Activated CD4-positive, alpha-beta T cell treated with anti-CD3 and anti-CD28 coated beads for 36 hours (primary cell): Measurements from ENCODE around the gene SEC14L2. TPM values are rescaled to one million over a fixed set of nuclear protein-coding genes. Genes with fewer than 3 reads are reported as not detected.

ENCODE experiments used
- ATAC-seq: fragments of 200-7000 bp; cut with Tn5 transposase; one replicate; pipeline ENCODE4 v1.10.0; 2021; ENCODE audit warnings: mild to moderate bottlenecking, moderate library complexity
- CTCF ChIA-PET: fragments of 350-600 bp; sonication (Branson Sonifier 250); formaldehyde crosslinking; loops from one replicate; lab custom pipeline; 2021; ENCODE audit warnings: antibody characterized with exemption; lab: Charles Lee
- POLR2A ChIA-PET: fragments of 350-600 bp; sonication (Branson Sonifier 250); formaldehyde crosslinking; loops from one replicate; lab custom pipeline; 2021; ENCODE audit warnings: antibody characterized with exemption, inconsistent platforms; lab: Charles Lee
- DNase-seq: peaks from one replicate; pipeline ENCODE4 v3.0.0-alpha.2; 2020
- H3K27ac Mint-ChIP-seq: one replicate; pipeline ENCODE4 v1.8.0; 2021; ENCODE audit warnings: mixed read lengths
- H3K27me3 Mint-ChIP-seq: one replicate; pipeline ENCODE4 v1.8.0; 2021; ENCODE audit warnings: mixed read lengths
- H3K36me3 Mint-ChIP-seq: one replicate; pipeline ENCODE4 v1.8.0; 2021; ENCODE audit warnings: low read depth, mixed read lengths
- H3K4me1 Mint-ChIP-seq: one replicate; pipeline ENCODE4 v1.8.0; 2021; ENCODE audit warnings: mixed read lengths
- H3K4me3 Mint-ChIP-seq: one replicate; pipeline ENCODE4 v1.8.0; 2021; ENCODE audit warnings: mild to moderate bottlenecking, moderate library complexity, mixed read lengths
- H3K9me3 Mint-ChIP-seq: one replicate; pipeline ENCODE4 v1.8.0; 2021; ENCODE audit warnings: low read depth, mixed read lengths
- intact Hi-C, 2 experiments: fragments of 100-400 bp; cut with DNase I in 1 of 2; cut with micrococcal nuclease in 1 of 2; formaldehyde crosslinking; loops; one replicate each; pipeline versions ENCODE4 v1.14.2 to v1.15.1; 2022 to 2024; cut with DNase I, micrococcal nuclease
- total RNA-seq, 2 experiments: library from RNA; stranded (reverse); gene quantifications; one replicate each; pipeline ENCODE4 v1.2.3, GENCODE V29; 2021

The SEC14L2 gene
- total RNA-seq, 2 experiments from 2014 or later, result 13.8 to 18.2 TPM

DNA sequence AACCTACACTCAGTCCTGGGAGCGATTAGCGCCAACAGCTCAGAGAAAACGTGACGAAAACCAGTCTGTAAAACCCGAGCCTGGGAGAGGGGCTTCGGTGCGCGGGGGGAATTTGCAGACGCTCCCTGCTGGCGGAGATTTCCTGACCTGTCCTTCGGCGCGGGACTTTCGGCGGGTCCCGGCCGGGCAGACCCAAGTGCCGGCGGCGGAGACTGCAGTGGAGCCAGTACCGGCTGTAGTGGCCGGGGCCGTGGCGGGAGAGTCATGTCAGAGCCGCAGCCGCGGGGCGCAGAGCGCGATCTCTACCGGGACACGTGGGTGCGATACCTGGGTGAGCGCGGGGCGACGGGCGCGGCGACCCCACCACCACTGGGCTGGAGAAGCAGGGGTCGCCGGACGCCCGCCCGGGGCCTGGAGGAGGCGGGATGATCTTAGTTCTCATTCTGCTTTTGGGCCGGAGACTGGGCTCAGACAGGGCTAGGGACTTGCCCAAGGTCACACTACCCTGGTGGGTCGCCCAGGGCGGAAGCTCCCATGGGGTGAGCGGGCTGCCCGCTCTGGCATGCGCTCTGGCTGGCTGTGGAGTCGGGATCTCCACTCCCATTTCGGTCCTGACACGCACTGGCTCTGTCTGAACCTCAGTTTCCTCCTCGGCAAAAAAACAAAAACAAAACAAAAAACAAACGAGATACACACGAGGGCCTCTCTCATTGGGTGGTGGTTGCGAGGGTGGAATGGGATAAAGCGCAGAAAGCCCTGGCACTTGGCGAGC, 29.0 kb downstream of the SEC14L2 start, which contains the start of gene MTFP1:
MTFP1 (plus strand) TSS at position 153 of the 772 bp plus-strand sequence; CDS start at position 265, 112 bp downstream.
- H3K4me1 Mint-ChIP-seq, result peaks cover 40% of the 10 kb centered on the region
- H3K27ac Mint-ChIP-seq, result peak within 1 kb of the TSS; percentile 97
- CTCF ChIA-PET, result interaction anchor here (0.6 to 7.2 kb wide), 17 partner anchors 10 to 176 kb away, joined by 3 to 90 read pairs (median 4); partner anchors contain the start of genes CASTOR1, CCDC157, RNF215 and SEC14L2
- H3K9me3 Mint-ChIP-seq, result no peaks in the 10 kb centered on the region
- POLR2A ChIA-PET, result interaction anchor here (0.6 to 3.6 kb wide), 5 partner anchors 16 to 37 kb away, joined by 3 to 18 read pairs (median 4); partner anchors contain the start of gene SEC14L2
- ATAC-seq, result no peak
- H3K36me3 Mint-ChIP-seq, result peaks cover 41% of the 10 kb centered on the region
- H3K27me3 Mint-ChIP-seq, result no peaks in the 10 kb centered on the region
- H3K4me3 Mint-ChIP-seq, result peak within 1 kb of the TSS; percentile 93
- intact Hi-C loops, result loop anchor here (1.0 to 10.0 kb wide), 4 partner anchors 9 to 1621 kb away; partner anchors contain the start of gene XBP1 (in 1 of the 2)
- DNase-seq, result peak; percentile 64

DNA sequence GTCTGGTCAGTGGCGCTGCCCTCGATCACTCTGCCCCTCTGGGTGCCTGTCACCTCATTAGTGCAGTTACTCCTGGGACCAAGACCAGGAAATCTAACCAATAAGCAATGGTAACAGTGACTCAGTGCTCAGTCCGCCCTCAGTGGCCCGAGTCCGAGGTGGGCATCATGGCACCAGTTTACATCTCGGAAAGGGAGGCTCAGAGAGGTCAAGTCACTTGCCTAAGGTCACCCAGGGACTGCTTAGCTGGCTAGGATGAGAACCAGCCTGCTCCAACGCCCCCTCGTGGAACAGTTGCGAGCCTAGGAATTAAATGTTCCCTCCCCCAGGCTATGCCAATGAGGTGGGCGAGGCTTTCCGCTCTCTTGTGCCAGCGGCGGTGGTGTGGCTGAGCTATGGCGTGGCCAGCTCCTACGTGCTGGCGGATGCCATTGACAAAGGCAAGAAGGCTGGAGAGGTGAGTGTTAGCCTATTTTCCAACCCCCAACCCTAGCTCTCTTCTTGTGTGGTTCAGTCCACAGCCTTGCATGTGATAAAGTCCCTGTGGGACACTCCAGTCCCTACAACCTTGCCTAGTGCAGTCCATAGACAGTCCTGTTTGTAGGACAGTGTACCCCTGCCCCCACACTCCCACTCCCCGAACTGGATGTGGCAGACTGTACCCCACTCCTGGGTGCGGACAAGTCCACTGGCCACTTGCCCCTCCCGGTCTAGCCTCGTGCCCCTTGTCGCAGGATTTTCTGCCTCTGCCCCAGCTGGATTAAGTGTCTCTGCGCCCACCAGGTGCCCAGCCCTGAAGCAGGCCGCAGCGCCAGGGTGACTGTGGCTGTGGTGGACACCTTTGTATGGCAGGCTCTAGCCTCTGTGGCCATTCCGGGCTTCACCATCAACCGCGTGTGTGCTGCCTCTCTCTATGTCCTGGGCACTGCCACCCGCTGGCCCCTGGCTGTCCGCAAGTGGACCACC, 29.9 kb downstream of the SEC14L2 start:
- peaks cover 38% of the 10 kb centered on the region for H3K36me3 Mint-ChIP-seq

DNA sequence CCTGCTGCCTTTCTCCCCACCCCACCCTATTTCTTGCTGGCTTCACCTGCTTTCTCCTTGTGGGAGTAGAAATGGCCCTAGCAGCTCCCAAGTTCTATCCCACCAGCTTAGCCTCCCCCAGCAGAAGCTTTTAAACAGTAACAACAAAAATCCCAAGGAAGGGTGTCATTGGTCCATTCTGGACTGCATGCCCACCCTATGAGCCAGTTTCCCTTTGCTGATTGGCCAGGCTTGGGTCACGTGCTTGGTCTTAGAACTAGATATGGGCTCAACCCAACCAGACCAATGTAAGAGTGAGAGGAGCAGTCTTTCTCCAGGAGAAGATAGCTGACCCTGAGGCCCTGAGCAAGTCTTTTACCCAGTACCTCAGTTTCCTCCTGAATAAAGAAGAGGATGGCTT, 31.1 kb downstream of the SEC14L2 start:
- Mint-ChIP-seq H3K27ac (no peak overlapping the region), H3K36me3 (peaks cover 26% of the 10 kb centered on the region), H3K27me3 (no peaks in the 10 kb centered on the region), H3K4me1 (peaks cover 20% of the 10 kb centered on the region), H3K4me3 (no peak overlapping the region), H3K9me3 (no peaks in the 10 kb centered on the region)
- intact Hi-C loops, result loop anchor here in 1 of 2 experiments (10.0 kb wide), 1 partner anchor 1623 kb away; the partner anchor contains the start of gene XBP1
- DNase-seq, result no peak
- POLR2A ChIA-PET, result no interaction called here
- CTCF ChIA-PET, result interaction anchor here (0.6 to 7.1 kb wide), 6 partner anchors 14 to 148 kb away, joined by 3 to 48 read pairs (median 4); partner anchors contain the start of gene SEC14L2
- ATAC-seq, result no peak

More for the DNA sequence above, 29.9 kb downstream of the SEC14L2 start:
- ChIA-PET POLR2A (interaction anchor here (0.6 to 0.8 kb wide), 4 partner anchors 12 to 38 kb away, joined by 3 to 5 read pairs (median 4); partner anchors contain the start of gene SEC14L2), CTCF (interaction anchor here (0.6 to 7.2 kb wide), 18 partner anchors 8 to 137 kb away, joined by 3 to 90 read pairs (median 4); partner anchors contain the start of genes CASTOR1, CCDC157, SEC14L2 and SF3A1)
- ATAC-seq, result peak; percentile 45
- H3K4me3 Mint-ChIP-seq, result peak overlapping the region; percentile 93
- DNase-seq, result peak; percentile 94
- peaks cover 32% of the 10 kb centered on the region for H3K4me1 Mint-ChIP-seq
- H3K27me3 Mint-ChIP-seq, result no peaks in the 10 kb centered on the region
- intact Hi-C loops, result loop anchor here (1.0 to 10.0 kb wide), 4 partner anchors 9 to 1622 kb away; partner anchors contain the start of gene XBP1 (in 1 of the 2)
- peak overlapping the region; percentile 97 for H3K27ac Mint-ChIP-seq
- no peaks in the 10 kb centered on the region for H3K9me3 Mint-ChIP-seq

DNA sequence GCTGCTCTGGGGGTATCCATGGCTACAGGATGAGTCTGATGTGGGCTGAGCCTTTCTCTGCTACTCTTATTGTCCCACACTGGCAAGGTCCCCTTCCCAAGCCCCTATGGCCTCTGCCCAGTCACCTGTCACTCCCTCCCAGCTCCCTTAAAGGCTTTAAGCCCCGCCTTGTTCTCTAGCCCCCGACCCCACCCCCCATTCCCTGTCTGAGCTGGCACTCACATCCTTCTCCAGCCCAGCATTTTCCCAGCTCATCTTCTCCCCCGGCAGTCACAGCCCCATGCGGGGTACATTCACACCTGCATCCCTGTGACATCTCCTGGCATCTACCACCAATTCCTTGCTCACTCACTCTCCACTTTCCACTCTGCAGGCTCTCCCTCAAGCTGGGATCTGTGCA, 33.1 kb downstream of the SEC14L2 start:
- H3K27ac Mint-ChIP-seq, result no peak overlapping the region
- DNase-seq (no peak), ATAC-seq (no peak)
- H3K36me3 Mint-ChIP-seq, result peaks cover 24% of the 10 kb centered on the region
- ChIA-PET CTCF (interaction anchor here (0.5 to 0.6 kb wide), 2 partner anchors 29 to 209 kb away, joined by 3 to 5 read pairs; no protein-coding TSS in a partner anchor), POLR2A (no interaction called here)
- H3K4me3 Mint-ChIP-seq, result no peak overlapping the region
- intact Hi-C loops, result loop anchor here in 1 of 2 experiments (10.0 kb wide), 1 partner anchor 1625 kb away; the partner anchor contains the start of gene XBP1
- H3K27me3 Mint-ChIP-seq, result no peaks in the 10 kb centered on the region
- no peaks in the 10 kb centered on the region for H3K9me3 Mint-ChIP-seq
- H3K4me1 Mint-ChIP-seq, result peaks cover 30% of the 10 kb centered on the region

DNA sequence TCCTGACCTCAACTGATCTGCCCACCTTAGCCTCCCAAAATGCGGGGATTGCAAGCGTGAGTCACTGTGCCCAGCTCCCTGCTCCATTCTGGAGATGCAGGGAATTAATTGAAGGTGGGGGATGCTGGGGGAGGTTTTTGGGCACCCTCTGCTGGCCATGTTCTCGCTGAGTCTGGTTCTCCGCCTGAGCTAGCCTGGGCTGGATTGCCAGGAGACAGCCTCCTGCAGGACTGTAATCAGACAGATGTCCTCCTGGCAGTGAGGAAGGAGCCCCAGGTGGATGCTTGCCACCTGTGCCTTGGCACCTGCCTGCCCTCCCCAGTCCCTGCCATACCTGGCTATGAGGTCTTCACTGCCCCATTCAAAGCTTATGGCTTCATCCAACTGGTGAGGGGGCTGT, 34.1 kb downstream of the SEC14L2 start:
- H3K27ac Mint-ChIP-seq, result no peak overlapping the region
- intact Hi-C loops, result no loop called here
- ChIA-PET CTCF (interaction anchor here (0.7 to 1.4 kb wide), 5 partner anchors 9 to 463 kb away, joined by 3 to 4 read pairs (median 3); no protein-coding TSS in a partner anchor), POLR2A (interaction anchor here (0.7 kb wide), 1 partner anchor 720 kb away, joined by 6 read pairs; no protein-coding TSS in a partner anchor)
- peaks cover 36% of the 10 kb centered on the region for H3K4me1 Mint-ChIP-seq
- ATAC-seq (no peak), DNase-seq (peak; percentile 15)
- no peaks in the 10 kb centered on the region for H3K27me3 Mint-ChIP-seq
- H3K9me3 Mint-ChIP-seq, result peaks cover 6% of the 10 kb centered on the region
- H3K36me3 Mint-ChIP-seq, result peaks cover 28% of the 10 kb centered on the region
- no peak overlapping the region for H3K4me3 Mint-ChIP-seq

DNA sequence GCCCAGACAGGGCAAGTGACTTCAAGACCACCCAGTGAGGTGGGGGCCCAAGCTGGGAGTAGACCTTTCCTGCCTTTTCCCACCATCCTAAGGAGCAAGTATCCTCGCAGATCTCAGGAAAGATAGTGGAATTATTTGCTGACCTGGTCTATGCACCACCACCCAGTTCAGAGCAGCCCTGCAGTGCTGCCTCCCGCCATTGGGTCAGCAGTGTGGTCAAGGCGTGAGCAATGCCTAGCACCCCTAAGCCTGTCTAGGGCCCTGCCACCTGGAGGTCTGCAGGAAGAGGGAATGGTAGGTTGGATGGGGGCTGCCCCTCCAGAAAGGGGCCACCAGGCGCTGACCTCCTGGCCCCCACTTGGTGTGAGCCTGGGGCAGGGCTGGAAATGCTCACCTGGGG, 35.3 kb downstream of the SEC14L2 start:
- intact Hi-C loops, result no loop called here
- H3K27ac Mint-ChIP-seq, result no peak overlapping the region
- ATAC-seq, result no peak
- no peak overlapping the region for H3K4me3 Mint-ChIP-seq
- H3K4me1 Mint-ChIP-seq, result peaks cover 31% of the 10 kb centered on the region
- peaks cover 22% of the 10 kb centered on the region for H3K36me3 Mint-ChIP-seq
- DNase-seq, result no peak
- no peaks in the 10 kb centered on the region for H3K27me3 Mint-ChIP-seq
- POLR2A ChIA-PET, result no interaction called here
- peaks cover 10% of the 10 kb centered on the region for H3K9me3 Mint-ChIP-seq
- CTCF ChIA-PET, result interaction anchor here (1.2 to 2.3 kb wide), 2 partner anchors 8 to 462 kb away, joined by 3 to 12 read pairs; no protein-coding TSS in a partner anchor

DNA sequence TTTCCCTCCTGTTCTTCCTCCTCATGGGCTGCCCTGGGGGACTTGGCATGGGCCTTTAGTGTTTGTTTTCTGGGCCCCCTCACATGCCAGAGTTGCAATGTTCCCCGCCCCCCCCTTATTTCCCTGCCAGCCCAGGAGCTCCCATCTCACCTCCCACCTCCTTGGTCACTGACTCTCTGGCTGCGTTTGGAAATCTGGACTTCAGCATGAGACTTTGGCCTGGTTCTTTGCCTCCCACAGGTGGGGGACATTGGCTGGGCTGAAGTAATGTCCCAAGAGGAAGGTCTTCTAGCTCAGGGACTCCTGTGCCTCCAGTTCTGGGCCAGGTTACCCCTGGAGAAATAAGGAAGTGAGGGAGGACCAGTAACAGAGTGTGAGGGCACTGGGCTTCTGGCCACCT, 35.7 kb downstream of the SEC14L2 start:
- Mint-ChIP-seq H3K27ac (no peak overlapping the region), H3K4me1 (peaks cover 27% of the 10 kb centered on the region), H3K36me3 (peaks cover 17% of the 10 kb centered on the region), H3K4me3 (no peak overlapping the region), H3K9me3 (peaks cover 10% of the 10 kb centered on the region), H3K27me3 (no peaks in the 10 kb centered on the region)
- ATAC-seq (no peak), DNase-seq (no peak)
- ChIA-PET POLR2A (no interaction called here), CTCF (interaction anchor here (2.3 kb wide), 1 partner anchor 8 kb away, joined by 12 read pairs; no protein-coding TSS in a partner anchor)
- intact Hi-C loops, result no loop called here

DNA sequence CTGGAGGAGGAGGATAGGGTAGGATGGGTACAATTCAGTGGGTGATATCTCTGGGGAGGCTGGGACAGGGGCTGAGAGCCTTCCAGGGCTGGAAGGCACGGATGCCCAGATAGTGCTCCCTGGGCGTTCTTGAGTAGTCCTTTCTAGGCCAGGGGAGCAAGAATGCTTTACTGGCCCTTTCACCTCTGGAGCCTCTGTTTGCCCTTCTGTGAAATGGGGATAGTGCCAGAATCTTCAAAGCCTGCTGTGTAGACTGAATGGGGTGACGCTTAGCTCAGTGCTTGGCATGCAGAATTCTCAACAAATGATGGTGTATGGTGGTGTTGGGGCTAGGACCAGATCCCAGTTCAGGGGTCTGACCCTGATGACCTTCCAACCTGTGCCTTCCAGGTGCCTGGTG, 36.4 kb downstream of the SEC14L2 start:
- Mint-ChIP-seq H3K9me3 (peaks cover 10% of the 10 kb centered on the region), H3K27me3 (peaks cover under 1% of the 10 kb centered on the region), H3K4me3 (no peak overlapping the region), H3K27ac (no peak overlapping the region), H3K36me3 (peaks cover 14% of the 10 kb centered on the region), H3K4me1 (peaks cover 27% of the 10 kb centered on the region)
- DNase-seq (no peak), ATAC-seq (no peak)
- ChIA-PET POLR2A (no interaction called here), CTCF (interaction anchor here (0.6 to 2.3 kb wide), 6 partner anchors 9 to 109 kb away, joined by 3 to 12 read pairs (median 4); no protein-coding TSS in a partner anchor)
- intact Hi-C loops, result no loop called here

DNA sequence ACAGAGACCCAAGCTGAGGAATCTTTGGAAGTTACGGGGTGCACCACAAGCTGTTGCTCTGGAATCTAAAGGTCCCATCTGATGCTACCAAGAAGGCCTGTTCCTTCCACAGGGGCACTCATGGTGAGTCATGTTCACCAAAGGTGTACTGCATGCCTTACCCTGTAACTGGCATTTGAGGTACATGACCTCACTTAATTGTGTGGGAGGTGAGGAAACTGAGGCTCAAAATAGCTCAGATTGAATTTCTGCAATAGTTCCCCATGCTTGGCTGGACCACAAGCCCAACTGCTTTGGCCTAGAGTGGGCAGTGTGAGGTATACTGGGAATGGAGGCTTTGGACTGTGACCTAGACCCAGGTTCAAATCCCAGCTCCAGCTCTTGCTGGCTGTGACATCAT, 37.0 kb downstream of the SEC14L2 start:
- ATAC-seq, result no peak
- peaks cover 10% of the 10 kb centered on the region for H3K9me3 Mint-ChIP-seq
- no peak for DNase-seq
- peaks cover 14% of the 10 kb centered on the region for H3K36me3 Mint-ChIP-seq
- peaks cover 6% of the 10 kb centered on the region for H3K27me3 Mint-ChIP-seq
- ChIA-PET POLR2A (no interaction called here), CTCF (interaction anchor here (0.5 to 2.3 kb wide), 7 partner anchors 9 to 110 kb away, joined by 3 to 12 read pairs (median 4); no protein-coding TSS in a partner anchor)
- no peak overlapping the region for H3K4me3 Mint-ChIP-seq
- intact Hi-C loops, result no loop called here
- H3K4me1 Mint-ChIP-seq, result peaks cover 27% of the 10 kb centered on the region
- peak overlapping the region; percentile 19 for H3K27ac Mint-ChIP-seq

DNA sequence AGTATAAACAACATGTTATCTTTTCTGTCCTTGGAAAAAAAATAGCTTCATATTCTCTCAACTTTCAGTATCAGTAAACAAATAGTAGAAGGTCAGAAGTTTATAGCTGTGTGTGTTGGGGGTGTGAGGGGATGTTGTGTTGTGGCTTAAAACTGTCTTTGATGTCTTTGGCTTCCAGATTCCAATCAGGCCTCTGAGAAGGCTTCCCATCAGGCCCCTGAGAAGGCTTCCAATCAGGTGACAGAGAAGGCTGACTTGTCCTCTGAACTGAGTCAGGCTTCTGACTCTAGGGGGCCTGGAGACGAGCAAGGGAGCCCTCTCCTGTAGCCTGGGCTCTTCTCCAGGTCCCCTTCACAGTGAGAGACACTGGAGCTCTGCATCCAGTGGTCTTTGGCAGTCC, 38.0 kb downstream of the SEC14L2 start:
- ChIA-PET CTCF (interaction anchor here (0.7 to 2.7 kb wide), 4 partner anchors 8 to 172 kb away, joined by 3 to 16 read pairs (median 4); partner anchors contain the start of gene MTFP1), POLR2A (interaction anchor here (1.3 kb wide), 1 partner anchor 11 kb away, joined by 3 read pairs; no protein-coding TSS in a partner anchor)
- H3K27ac Mint-ChIP-seq, result peak overlapping the region; percentile 93
- peaks cover 14% of the 10 kb centered on the region for H3K36me3 Mint-ChIP-seq
- H3K4me3 Mint-ChIP-seq, result peak overlapping the region; percentile 75
- H3K9me3 Mint-ChIP-seq, result peaks cover 10% of the 10 kb centered on the region
- DNase-seq, result no peak
- peaks cover 27% of the 10 kb centered on the region for H3K4me1 Mint-ChIP-seq
- ATAC-seq, result no peak
- intact Hi-C loops, result loop anchor here in 1 of 2 experiments (1.0 kb wide), 1 partner anchor 9 kb away; no protein-coding TSS in a partner anchor
- peaks cover 6% of the 10 kb centered on the region for H3K27me3 Mint-ChIP-seq
